ENCODE measurements around the gene PRMT9. TPM values are rescaled to one million over a fixed set of nuclear protein-coding genes. Genes with fewer than 3 reads are reported as not detected.

Gene PRMT9
- total RNA-seq = 5.5 and 5.6 TPM in 2 replicates

GRCh38 chr4:147683717-147684700 lies at the start of gene PRMT9:
Gene PRMT9 (minus strand): TSS chr4:147684163. CDS start chr4:147683987, 176 bp downstream.

GRCh38 chr4:147731580-147732517 lies 47.9 kb upstream of the PRMT9 start, which contains the start of gene ARHGAP10:
Gene ARHGAP10 (plus strand): TSS chr4:147732088. CDS start chr4:147732302, 214 bp downstream.

GRCh38 chr4:147617173-147617840 lies 66.7 kb downstream of the PRMT9 start, which contains the start of gene TMEM184C:
Gene TMEM184C (plus strand): TSS chr4:147617397. CDS start chr4:147617957, 560 bp downstream.

Other genes with a start within 250 kb of the PRMT9 start
- gene EDNRA, start 203.1 kb downstream of the PRMT9 start, total RNA-seq = 5.0 and 5.4 TPM in 2 replicates
- 13.7 and 16.5 TPM in 2 replicates for gene TMEM184C, start 66.8 kb downstream of the PRMT9 start, total RNA-seq
- gene ARHGAP10, start 47.9 kb upstream of the PRMT9 start, total RNA-seq = 9.8 and 10.0 TPM in 2 replicates

Measured in airway epithelial cell (primary cell).